Effector memory CD4-positive, alpha-beta T cell (primary cell): ENCODE data around the gene PDE3A.

Source experiments
- DNase-seq, 3 donors: peaks; one replicate each; pipeline ENCODE4 v3.0.0-alpha.2; 2020
- H3K27ac ChIP-seq: 2 replicates; pipeline ENCODE4 v1.7.0; 2013; ENCODE audit warnings: mild to moderate bottlenecking, low read length, moderate library complexity; ENCODE audit not compliant: insufficient read depth, poor library complexity, severe bottlenecking
- H3K27me3 ChIP-seq: replicated peaks from 2 replicates; pipeline ENCODE4 v1.7.0; 2013; ENCODE audit warnings: mild to moderate bottlenecking, low read length; ENCODE audit not compliant: insufficient read depth, control insufficient read depth, poor library complexity, severe bottlenecking
- H3K36me3 ChIP-seq: 2 replicates; pipeline ENCODE4 v1.7.0; 2013; ENCODE audit warnings: mild to moderate bottlenecking, low read length, moderate library complexity; ENCODE audit not compliant: control insufficient read depth, insufficient read depth
- H3K4me1 ChIP-seq: 2 replicates; pipeline ENCODE4 v1.7.0; 2013; ENCODE audit warnings: low read length, mild to moderate bottlenecking; ENCODE audit not compliant: control insufficient read depth, insufficient read depth, poor library complexity, severe bottlenecking
- H3K4me3 ChIP-seq: 2 replicates; pipeline ENCODE4 v1.7.0; 2013; ENCODE audit warnings: low read length, low read depth, mild to moderate bottlenecking; ENCODE audit not compliant: insufficient read depth, poor library complexity, severe bottlenecking
- H3K9me3 ChIP-seq: 2 replicates; pipeline ENCODE4 v1.7.0; 2013; ENCODE audit warnings: mild to moderate bottlenecking, low read length, moderate library complexity; ENCODE audit not compliant: control insufficient read depth

The PDE3A gene

DNA sequence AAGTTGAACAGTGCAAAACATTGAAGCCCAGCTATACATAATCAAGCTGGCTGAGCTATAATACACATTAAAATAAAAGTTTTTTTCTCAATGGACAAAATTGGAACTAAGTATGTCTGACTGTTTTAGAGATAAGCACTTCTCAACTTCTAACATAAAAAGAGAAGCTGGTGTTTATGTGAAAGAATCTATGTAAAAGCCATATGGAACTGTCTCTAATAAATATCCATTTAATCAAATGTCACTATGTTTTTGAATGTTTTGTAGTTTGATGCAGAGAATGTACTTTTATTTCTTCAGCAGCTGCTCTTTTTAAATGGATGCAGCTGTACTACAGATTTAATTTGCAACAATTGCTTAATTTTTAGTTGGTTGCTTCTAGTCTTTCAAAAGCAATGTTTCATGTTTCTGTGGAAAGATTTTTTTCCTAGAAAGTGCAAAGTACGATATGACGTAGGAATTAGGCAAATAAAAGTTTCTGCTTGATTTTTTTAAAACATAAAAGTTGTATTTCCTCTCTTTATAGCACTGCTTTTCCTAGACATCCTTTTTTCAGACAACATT, 114.2 kb downstream of the PDE3A start:
- H3K4me3 ChIP-seq = no peak overlapping the region
- H3K27ac ChIP-seq = no peak overlapping the region
- no peak for DNase-seq
- no peaks in the 10 kb centered on the region for H3K27me3 ChIP-seq
- H3K4me1 ChIP-seq = no peaks in the 10 kb centered on the region
- H3K9me3 ChIP-seq = no peaks in the 10 kb centered on the region
- H3K36me3 ChIP-seq = no peaks in the 10 kb centered on the region

DNA sequence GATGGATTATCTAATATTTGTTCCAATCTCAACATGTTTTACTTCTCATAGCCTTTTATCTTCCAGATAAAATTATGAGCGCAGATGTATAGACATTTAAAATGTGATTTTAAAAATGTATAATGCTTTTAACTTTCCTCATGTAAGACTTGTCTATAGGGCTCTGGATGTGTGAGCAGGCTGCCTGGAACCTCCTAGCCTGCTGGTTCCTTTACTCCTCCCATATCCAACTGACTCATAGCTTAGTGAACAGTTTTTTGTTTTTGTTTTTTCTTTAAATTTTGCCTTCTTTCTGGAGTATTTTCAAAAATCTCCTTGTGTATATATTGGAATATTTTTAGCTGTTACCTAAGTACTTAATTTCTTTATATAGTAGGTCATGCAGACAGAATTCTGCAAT, 115.4 kb downstream of the PDE3A start:
- H3K4me1 ChIP-seq = no peaks in the 10 kb centered on the region
- H3K27me3 ChIP-seq = no peaks in the 10 kb centered on the region
- DNase-seq = no peak
- no peaks in the 10 kb centered on the region for H3K36me3 ChIP-seq
- no peaks in the 10 kb centered on the region for H3K9me3 ChIP-seq
- H3K4me3 ChIP-seq = no peak overlapping the region
- no peak overlapping the region for H3K27ac ChIP-seq

DNA sequence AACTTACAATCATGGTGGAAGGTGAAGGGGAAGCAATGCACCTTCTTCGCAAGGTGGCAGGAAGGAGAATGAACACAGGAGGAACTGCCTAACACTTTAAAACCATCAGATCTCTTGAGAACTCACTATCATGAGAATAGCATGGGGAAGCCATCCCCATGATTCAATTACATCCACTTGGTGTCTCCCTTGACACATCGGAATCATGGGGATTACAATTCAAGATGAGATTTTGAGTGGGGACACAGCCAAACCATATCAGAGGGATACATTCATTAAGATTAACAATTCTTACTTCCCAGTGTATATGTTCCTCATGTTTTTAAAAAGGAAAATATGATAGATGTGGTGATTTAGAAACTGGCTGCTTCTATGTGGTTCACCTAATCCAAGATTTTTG, 117.9 kb downstream of the PDE3A start:
- no peaks in the 10 kb centered on the region for H3K36me3 ChIP-seq
- no peak overlapping the region for H3K27ac ChIP-seq
- no peaks in the 10 kb centered on the region for H3K4me1 ChIP-seq
- no peak for DNase-seq
- H3K27me3 ChIP-seq = no peaks in the 10 kb centered on the region
- no peak overlapping the region for H3K4me3 ChIP-seq
- no peaks in the 10 kb centered on the region for H3K9me3 ChIP-seq

DNA sequence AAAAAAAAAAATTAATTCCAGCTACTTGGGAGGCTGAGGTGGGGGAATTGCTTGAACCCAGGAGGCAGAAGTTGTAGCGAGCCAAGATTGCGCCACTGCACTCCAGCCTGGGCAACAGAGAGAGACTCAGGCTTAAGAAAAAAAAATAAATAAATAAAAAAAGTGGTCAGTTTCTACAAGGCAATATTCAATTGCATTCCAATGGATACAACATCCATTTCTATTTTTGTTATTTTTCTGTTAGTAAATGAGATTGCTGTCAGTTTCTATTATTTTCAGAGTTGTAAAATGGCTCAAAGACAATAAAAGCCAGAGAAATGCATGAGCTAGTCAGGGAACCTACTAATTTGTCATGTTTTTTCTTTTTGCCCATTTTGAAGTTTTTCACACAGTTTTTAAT, 119.2 kb downstream of the PDE3A start:
- Histone ChIP-seq H3K36me3 (no peaks in the 10 kb centered on the region), H3K4me3 (no peak overlapping the region), H3K4me1 (no peaks in the 10 kb centered on the region), H3K27me3 (no peaks in the 10 kb centered on the region), H3K27ac (no peak overlapping the region), H3K9me3 (no peaks in the 10 kb centered on the region)
- DNase-seq = no peak

DNA sequence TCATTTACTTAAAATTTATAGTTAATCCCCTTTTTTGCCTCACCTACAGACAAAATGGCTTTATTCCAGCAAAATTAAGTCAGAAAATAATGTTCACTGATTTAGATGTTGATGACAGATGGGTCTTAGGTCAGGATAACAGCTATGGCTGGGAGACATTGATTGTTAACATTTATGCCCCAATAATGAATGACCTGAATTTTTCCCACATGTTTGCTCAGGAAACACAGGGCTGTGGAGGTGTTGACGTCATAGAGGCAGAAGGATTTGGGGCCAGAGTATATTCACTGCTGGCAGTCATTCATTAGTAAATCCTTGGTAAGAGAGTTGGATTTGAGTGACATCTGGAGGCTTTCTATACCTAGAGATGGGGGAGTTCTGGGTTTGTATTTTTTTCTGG, 121.3 kb downstream of the PDE3A start:
- H3K36me3 ChIP-seq = no peaks in the 10 kb centered on the region
- H3K4me3 ChIP-seq = no peak overlapping the region
- no peaks in the 10 kb centered on the region for H3K9me3 ChIP-seq
- H3K27me3 ChIP-seq = no peaks in the 10 kb centered on the region
- no peak for DNase-seq
- H3K4me1 ChIP-seq = no peaks in the 10 kb centered on the region
- no peak overlapping the region for H3K27ac ChIP-seq

DNA sequence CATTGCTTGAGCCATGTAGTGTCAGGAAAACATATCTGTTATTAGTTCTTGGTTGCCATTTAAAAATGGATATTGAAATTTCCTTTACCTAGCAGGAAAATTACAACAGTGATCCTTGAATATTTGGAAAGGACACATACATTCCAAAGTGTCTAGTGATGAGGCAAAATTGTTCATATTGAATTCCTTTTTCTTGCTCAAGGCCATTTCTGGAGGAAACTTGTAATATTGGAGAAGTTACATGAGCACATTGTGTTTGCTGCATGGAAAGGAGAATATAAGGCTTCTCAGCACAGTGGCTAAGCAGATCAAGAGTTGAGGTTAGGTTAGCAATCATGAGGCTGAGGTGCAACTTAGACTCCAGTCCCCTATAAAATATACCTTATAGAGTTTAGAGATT, 121.9 kb downstream of the PDE3A start:
- DNase-seq = no peak
- Histone ChIP-seq H3K4me1 (no peaks in the 10 kb centered on the region), H3K36me3 (no peaks in the 10 kb centered on the region), H3K27me3 (no peaks in the 10 kb centered on the region), H3K4me3 (no peak overlapping the region), H3K9me3 (no peaks in the 10 kb centered on the region), H3K27ac (no peak overlapping the region)

DNA sequence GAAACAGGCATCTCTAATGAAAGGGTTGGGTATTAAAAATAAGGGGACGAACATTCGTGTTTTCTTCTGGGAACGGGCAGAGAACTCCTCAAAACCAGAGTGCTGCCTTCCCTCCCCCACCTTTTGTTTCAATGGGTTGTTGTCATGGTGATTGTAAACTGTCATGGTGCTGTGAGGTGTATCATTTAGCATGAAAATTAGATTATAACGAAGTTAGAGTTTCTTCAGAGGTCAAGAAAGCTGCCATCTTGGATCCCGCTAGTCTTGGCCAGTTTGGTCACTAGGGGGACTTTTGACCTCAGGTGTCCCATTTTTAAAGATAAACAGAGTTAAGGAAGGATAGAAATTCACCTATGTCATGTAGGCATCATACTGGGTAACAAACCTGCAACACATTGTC, 123.0 kb downstream of the PDE3A start:
- no peaks in the 10 kb centered on the region for H3K27me3 ChIP-seq
- DNase-seq = no peak
- no peaks in the 10 kb centered on the region for H3K4me1 ChIP-seq
- no peak overlapping the region for H3K27ac ChIP-seq
- no peaks in the 10 kb centered on the region for H3K36me3 ChIP-seq
- H3K9me3 ChIP-seq = no peaks in the 10 kb centered on the region
- no peak overlapping the region for H3K4me3 ChIP-seq

DNA sequence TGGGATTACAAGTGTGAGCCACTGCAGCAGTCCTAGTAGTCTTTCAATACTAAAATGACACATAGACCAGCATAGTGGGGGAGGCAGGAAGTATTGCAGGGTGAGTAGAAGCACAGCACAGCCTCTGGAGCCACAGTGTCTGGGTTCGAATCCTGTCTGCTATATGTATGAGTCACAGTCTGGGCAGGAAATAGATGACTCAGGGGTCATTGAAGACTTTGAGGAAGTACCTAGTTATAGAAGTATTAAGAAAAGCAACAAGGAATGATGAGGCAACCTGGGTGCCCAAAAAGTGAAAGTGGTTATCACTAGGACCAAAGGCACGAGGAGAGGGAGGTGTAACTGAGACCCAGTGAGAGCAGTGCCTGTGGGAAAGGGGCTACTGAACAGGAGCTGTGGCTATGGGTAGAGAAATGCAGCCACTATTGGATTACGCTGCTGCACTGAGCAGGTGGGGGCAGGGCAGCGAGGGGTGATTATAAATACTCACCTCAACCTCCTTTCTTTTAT, 124.0 kb downstream of the PDE3A start:
- H3K4me3 ChIP-seq = no peak overlapping the region
- H3K27me3 ChIP-seq = no peaks in the 10 kb centered on the region
- no peak for DNase-seq
- no peaks in the 10 kb centered on the region for H3K36me3 ChIP-seq
- no peak overlapping the region for H3K27ac ChIP-seq
- H3K9me3 ChIP-seq = no peaks in the 10 kb centered on the region
- H3K4me1 ChIP-seq = no peaks in the 10 kb centered on the region

DNA sequence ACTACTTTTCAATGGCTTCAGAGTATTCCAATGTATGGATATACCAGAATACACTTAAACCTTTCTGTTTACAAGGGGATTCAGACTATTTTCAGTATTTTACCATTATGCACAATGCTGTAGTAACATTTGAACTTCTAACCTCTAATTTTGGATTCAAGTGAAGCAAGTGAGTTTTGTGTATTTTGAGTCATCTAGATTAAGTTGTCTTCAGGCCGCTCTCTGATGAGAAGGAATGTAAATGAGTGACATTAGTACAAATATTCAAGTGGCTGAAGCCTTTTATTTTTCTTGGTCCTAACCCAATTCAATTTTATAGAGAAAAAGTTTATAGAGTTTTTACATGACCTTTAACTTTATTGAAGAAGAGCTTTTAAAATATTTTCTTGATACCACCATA, 125.6 kb downstream of the PDE3A start:
- no peak overlapping the region for H3K27ac ChIP-seq
- no peaks in the 10 kb centered on the region for H3K4me1 ChIP-seq
- H3K9me3 ChIP-seq = no peaks in the 10 kb centered on the region
- no peak overlapping the region for H3K4me3 ChIP-seq
- no peaks in the 10 kb centered on the region for H3K27me3 ChIP-seq
- no peak for DNase-seq
- no peaks in the 10 kb centered on the region for H3K36me3 ChIP-seq

DNA sequence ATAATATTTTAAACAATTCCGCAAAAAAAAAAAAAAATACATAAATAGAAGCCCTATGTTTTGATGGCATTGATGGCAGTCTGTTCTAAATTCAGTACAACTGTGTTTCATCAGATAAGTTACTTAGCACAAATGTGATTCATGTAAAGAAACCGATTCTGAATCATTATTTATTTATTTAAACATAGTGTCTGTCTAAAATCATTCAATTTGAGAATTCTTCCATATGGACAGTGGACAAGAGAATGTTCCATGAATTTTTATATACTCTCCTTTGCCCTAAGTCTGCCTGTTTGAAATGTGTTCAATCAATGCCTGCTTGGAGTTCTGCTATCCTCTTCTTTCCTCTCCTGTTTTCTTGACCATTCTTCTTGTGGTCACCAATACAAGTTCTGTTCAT, 126.5 kb downstream of the PDE3A start:
- H3K27ac ChIP-seq = no peak overlapping the region
- no peaks in the 10 kb centered on the region for H3K9me3 ChIP-seq
- no peak overlapping the region for H3K4me3 ChIP-seq
- no peak for DNase-seq
- no peaks in the 10 kb centered on the region for H3K36me3 ChIP-seq
- no peaks in the 10 kb centered on the region for H3K27me3 ChIP-seq
- H3K4me1 ChIP-seq = no peaks in the 10 kb centered on the region
